ENCODE measurements around the gene ARPC1A. TPM values are rescaled to one million over a fixed set of nuclear protein-coding genes. Genes with fewer than 3 reads are reported as not detected.
A peak's percentile ranks its signal among the peaks of the same experiment; 100 is the strongest.

Gene ARPC1A
- total and polyA plus RNA-seq, 2 experiments from 2014 or later, result 209 to 294 TPM

DNA sequence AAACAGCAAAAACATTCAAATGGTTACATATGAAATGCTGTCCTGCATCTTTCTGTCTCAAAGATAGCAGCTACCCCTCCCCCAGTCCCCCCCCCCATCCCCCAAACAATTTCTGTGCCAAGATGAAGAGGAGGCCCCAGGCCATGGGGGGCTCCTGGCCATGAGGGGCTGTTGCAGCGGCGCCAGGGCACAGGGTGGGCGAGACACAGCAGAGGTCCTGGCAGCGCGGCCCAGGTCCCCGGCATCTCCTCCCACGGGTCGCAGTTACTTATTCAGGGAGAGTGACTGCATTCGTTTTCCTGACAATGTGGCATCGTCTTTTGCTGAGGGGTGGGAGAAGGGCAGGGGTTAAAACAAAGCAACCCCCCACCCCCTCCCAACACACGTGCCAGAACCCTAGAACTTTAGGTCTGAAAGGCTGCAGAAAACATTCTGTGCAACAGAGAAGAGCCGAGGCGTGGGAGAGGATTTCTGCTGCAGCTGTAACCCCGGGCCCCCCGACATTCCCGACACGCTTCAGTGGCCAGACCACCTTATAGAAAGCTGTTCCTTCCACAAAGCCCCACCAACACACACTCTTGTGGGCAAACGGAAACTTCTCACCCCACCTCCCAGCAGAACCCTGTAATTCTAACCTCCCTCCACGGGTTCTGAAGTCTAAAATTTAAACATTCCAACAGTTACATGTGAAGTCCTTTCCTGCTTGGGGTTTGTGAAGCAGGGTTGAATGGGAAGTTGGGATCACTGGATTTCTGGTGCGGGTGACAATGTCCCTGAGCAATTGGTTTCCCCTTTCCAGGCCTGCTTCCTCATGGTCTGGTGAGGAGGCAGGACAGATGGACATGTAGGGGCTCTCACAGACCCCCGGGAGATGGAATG lies 71.0 kb downstream of the ARPC1A start:
- H3K79me2 ChIP-seq (ENCODE audit: insufficient read depth), result peaks cover 17% of the 10 kb centered on the region
- no peak overlapping the region for H3K9ac ChIP-seq
- in situ Hi-C loops (cut with MboI), result no loop called here
- peaks cover 36% of the 10 kb centered on the region for H3K36me3 ChIP-seq (ENCODE audit: low read depth)
- no peaks in the 10 kb centered on the region for H3K9me3 ChIP-seq (ENCODE audit: low read depth)
- H3K4me3 ChIP-seq, result no peak overlapping the region
- H3F3A ChIP-seq (ENCODE audit: insufficient read depth), result peaks cover 59% of the 10 kb centered on the region
- no peak for DNase-seq
- TF ChIP-seq EZH2 (IDR thresholded peaks at IDR 0.05; ENCODE audit: insufficient read depth, poor library complexity, severe bottlenecking), result no peak
- no peak for TF ChIP-seq EZH2phosphoT487 (IDR thresholded peaks at IDR 0.05; ENCODE audit: insufficient read depth, low read depth)
- no peak overlapping the region for H3K4me2 ChIP-seq (ENCODE audit: unreplicated experiment)
- WGBS, 2 experiments (ENCODE audit: low coverage in 1 of 2, low lambda C conversion rate in 2 of 2, missing lambda C conversion rate in 2 of 2), result 72 to 78% methylated on average over 18 to 21 of the region's 21 CpGs
- H3K27me3 ChIP-seq (replicated peaks; ENCODE audit: insufficient read depth), result no peaks in the 10 kb centered on the region
- H3K4me1 ChIP-seq (ENCODE audit: insufficient read depth), result no peaks in the 10 kb centered on the region
- no peak overlapping the region for H3K27ac ChIP-seq
- no peaks in the 10 kb centered on the region for H4K20me1 ChIP-seq (ENCODE audit: insufficient read depth)
- H2AFZ ChIP-seq, result no peak overlapping the region
- H3K9me2 ChIP-seq (ENCODE audit: insufficient read depth), result no peaks in the 10 kb centered on the region

DNA sequence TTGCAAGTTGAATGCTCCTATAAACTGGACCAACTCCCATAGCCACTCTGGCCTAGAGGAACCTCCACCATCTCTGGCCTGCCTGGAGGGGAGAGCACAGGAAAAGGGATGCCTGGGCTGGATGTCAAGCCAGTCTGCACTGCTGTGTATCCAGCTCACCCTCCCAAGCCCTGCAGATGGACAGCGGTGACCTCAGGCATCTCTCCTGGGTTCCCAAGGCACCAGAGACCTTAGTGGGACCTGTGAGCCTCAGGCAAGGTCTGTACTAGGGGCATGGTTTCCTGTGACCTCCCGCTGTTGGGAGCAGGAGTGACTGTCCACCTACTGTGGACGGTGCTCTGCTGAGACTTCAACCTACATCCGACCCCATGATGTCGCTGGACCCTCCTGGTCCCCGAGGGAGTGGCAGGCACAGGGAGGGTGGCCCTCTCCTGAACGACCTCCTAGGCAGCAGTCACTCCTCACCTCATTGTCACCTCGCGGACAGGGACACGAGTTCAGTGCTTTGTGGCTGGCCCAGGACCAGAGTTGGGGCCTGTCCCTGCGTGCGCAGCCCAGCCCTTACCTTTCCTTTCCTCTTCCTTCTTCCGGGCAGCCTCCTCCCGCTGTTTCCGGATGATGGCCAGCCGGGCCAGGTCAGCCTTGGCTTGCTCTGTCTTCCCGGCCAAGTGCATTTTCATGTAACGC lies 71.7 kb downstream of the ARPC1A start:
- Histone ChIP-seq H3K9me3 (ENCODE audit: low read depth) (no peaks in the 10 kb centered on the region), H4K20me1 (ENCODE audit: insufficient read depth) (no peaks in the 10 kb centered on the region), H3K79me2 (ENCODE audit: insufficient read depth) (peaks cover 19% of the 10 kb centered on the region), H3K9ac (no peak overlapping the region), H3K36me3 (ENCODE audit: low read depth) (peaks cover 44% of the 10 kb centered on the region), H3K9me2 (ENCODE audit: insufficient read depth) (no peaks in the 10 kb centered on the region), H3K4me1 (ENCODE audit: insufficient read depth) (no peaks in the 10 kb centered on the region), H3K4me3 (no peak overlapping the region), H3K4me2 (ENCODE audit: unreplicated experiment) (no peak overlapping the region), H3K27me3 (replicated peaks; ENCODE audit: insufficient read depth) (no peaks in the 10 kb centered on the region), H3K27ac (no peak overlapping the region), H3F3A (ENCODE audit: insufficient read depth) (peaks cover 59% of the 10 kb centered on the region), H2AFZ (no peak overlapping the region)
- TF ChIP-seq EZH2 (IDR thresholded peaks at IDR 0.05; ENCODE audit: insufficient read depth, poor library complexity, severe bottlenecking), result no peak
- TF ChIP-seq EZH2phosphoT487 (IDR thresholded peaks at IDR 0.05; ENCODE audit: insufficient read depth, low read depth), result no peak
- no peak for DNase-seq
- in situ Hi-C loops (cut with MboI), result no loop called here
- 89 to 92% methylated on average over 18 of the region's 18 CpGs for WGBS, 2 experiments (ENCODE audit: low coverage in 1 of 2, low lambda C conversion rate in 2 of 2, missing lambda C conversion rate in 2 of 2)

DNA sequence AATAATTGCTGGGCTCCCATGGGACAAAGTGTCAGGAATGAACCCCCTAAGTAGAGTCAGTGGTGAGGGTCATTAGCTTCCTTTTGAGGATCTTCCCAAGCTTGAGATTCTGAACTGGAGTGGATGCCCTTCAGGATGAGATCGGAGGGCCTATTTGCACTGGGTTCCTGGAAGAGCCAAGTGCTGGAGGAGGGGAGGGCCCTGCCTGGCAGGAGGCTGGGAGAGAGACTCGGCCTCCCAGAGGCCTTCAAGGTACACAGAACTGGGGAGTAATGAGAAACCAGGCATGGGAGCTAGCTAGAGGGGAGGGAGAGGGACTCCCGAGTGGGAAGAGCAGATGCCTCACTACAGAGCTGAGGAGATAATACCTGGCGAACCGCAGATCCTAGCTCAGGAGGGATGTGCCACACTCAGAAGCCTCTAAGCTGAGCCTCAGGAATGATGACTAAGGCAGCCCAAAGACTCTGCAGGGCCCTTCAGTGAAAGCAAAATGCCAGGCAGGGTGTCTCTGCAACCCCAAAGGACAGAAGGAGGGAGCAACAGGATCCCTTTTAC lies 73.3 kb downstream of the ARPC1A start:
- Histone ChIP-seq H3K4me1 (ENCODE audit: insufficient read depth) (0 out of 2 replicates have a peak, but pooled peaks cover under 1% of the 10 kb centered on the region), H3K4me2 (ENCODE audit: unreplicated experiment) (no peak overlapping the region), H3K27me3 (replicated peaks; ENCODE audit: insufficient read depth) (no peaks in the 10 kb centered on the region), H3F3A (ENCODE audit: insufficient read depth) (peaks cover 54% of the 10 kb centered on the region), H3K36me3 (ENCODE audit: low read depth) (peaks cover 54% of the 10 kb centered on the region), H3K9me3 (ENCODE audit: low read depth) (no peaks in the 10 kb centered on the region), H3K9me2 (ENCODE audit: insufficient read depth) (no peaks in the 10 kb centered on the region), H2AFZ (no peak overlapping the region), H3K4me3 (no peak overlapping the region), H3K79me2 (ENCODE audit: insufficient read depth) (peaks cover 34% of the 10 kb centered on the region), H3K27ac (0 out of 2 replicates have a peak overlapping the region, but pooled peaks have one; percentile 21), H4K20me1 (ENCODE audit: insufficient read depth) (no peaks in the 10 kb centered on the region), H3K9ac (no peak overlapping the region)
- WGBS, 2 experiments (ENCODE audit: low coverage in 1 of 2, low lambda C conversion rate in 2 of 2, missing lambda C conversion rate in 2 of 2), result 64 to 72% methylated on average over 5 of the region's 5 CpGs
- in situ Hi-C loops (cut with MboI), result no loop called here
- DNase-seq, result peak; percentile 27
- no peak for TF ChIP-seq EZH2phosphoT487 (IDR thresholded peaks at IDR 0.05; ENCODE audit: insufficient read depth, low read depth)
- no peak for TF ChIP-seq EZH2 (IDR thresholded peaks at IDR 0.05; ENCODE audit: insufficient read depth, poor library complexity, severe bottlenecking)

GRCh38 chr7:99399597-99399996 lies 73.9 kb downstream of the ARPC1A start:
- no peak for DNase-seq
- no peak overlapping the region for H3K4me3 ChIP-seq
- in situ Hi-C loops (cut with MboI), result no loop called here
- H3K27ac ChIP-seq, result no peak overlapping the region
- H2AFZ ChIP-seq, result no peak overlapping the region
- peaks cover 48% of the 10 kb centered on the region for H3F3A ChIP-seq (ENCODE audit: insufficient read depth)
- peaks cover 40% of the 10 kb centered on the region for H3K79me2 ChIP-seq (ENCODE audit: insufficient read depth)
- H3K27me3 ChIP-seq (replicated peaks; ENCODE audit: insufficient read depth), result no peaks in the 10 kb centered on the region
- H4K20me1 ChIP-seq (ENCODE audit: insufficient read depth), result no peaks in the 10 kb centered on the region
- TF ChIP-seq EZH2phosphoT487 (IDR thresholded peaks at IDR 0.05; ENCODE audit: insufficient read depth, low read depth), result no peak
- TF ChIP-seq EZH2 (IDR thresholded peaks at IDR 0.05; ENCODE audit: insufficient read depth, poor library complexity, severe bottlenecking), result no peak
- peaks cover 6% of the 10 kb centered on the region; the same call in 1 of the 2 replicates for H3K4me1 ChIP-seq (ENCODE audit: insufficient read depth)
- H3K9ac ChIP-seq, result no peak overlapping the region
- no peaks in the 10 kb centered on the region for H3K9me3 ChIP-seq (ENCODE audit: low read depth)
- 83 to 88% methylated on average over 6 of the region's 6 CpGs for WGBS, 2 experiments (ENCODE audit: low coverage in 1 of 2, low lambda C conversion rate in 2 of 2, missing lambda C conversion rate in 2 of 2)
- peaks cover 50% of the 10 kb centered on the region for H3K36me3 ChIP-seq (ENCODE audit: low read depth)
- H3K9me2 ChIP-seq (ENCODE audit: insufficient read depth), result no peaks in the 10 kb centered on the region
- H3K4me2 ChIP-seq (ENCODE audit: unreplicated experiment), result no peak overlapping the region
